Natural killer cell (primary cell): ENCODE data around the gene EPB41L4A. TPM values are rescaled to one million over a fixed set of nuclear protein-coding genes. Genes with fewer than 3 reads are reported as not detected.

Experiments used
- ATAC-seq, 3 donors: fragments of 150-1000 bp in 2 of 3; fragments of 200-7000 bp in 1 of 3; cut with Tn5 transposase; 1 replicate in 1 of 3; 2 replicates in 2 of 3; pipeline ENCODE4 v1.10.0; 2021; ENCODE audit warnings: mild to moderate bottlenecking in 2 of 3, moderate library complexity in 2 of 3
- DNase-seq, 2 donors: peaks; one replicate each; pipeline versions ENCODE4 v3.0.0 to v3.0.0-alpha.2; 2013 to 2021; ENCODE audit warnings: mixed read lengths in 1 of 2
- H3K27ac ChIP-seq: one replicate; pipeline ENCODE4 v1.5.1; 2013; ENCODE audit warnings: mild to moderate bottlenecking, low read length
- H3K27me3 ChIP-seq: one replicate; pipeline ENCODE4 v1.6.1; 2013; ENCODE audit warnings: low read length; ENCODE audit not compliant: control insufficient read depth, insufficient read depth
- H3K36me3 ChIP-seq: one replicate; pipeline ENCODE4 v1.6.1; 2013; ENCODE audit warnings: low read length; ENCODE audit not compliant: control insufficient read depth, insufficient read depth
- H3K4me1 ChIP-seq: one replicate; pipeline ENCODE4 v1.6.1; 2013; ENCODE audit warnings: low read length; ENCODE audit not compliant: control insufficient read depth, insufficient read depth
- H3K4me3 ChIP-seq: one replicate; pipeline ENCODE4 v1.5.1; 2013; ENCODE audit warnings: low read length
- H3K9me3 ChIP-seq: one replicate; pipeline ENCODE4 v1.6.1; 2013; ENCODE audit warnings: low read length; ENCODE audit not compliant: control insufficient read depth, insufficient read depth
- H3K27ac Mint-ChIP-seq, 2 donors: one replicate each; pipeline ENCODE4 v1.8.0; 2022; ENCODE audit warnings: mild to moderate bottlenecking in 2 of 2, mixed read lengths in 2 of 2, moderate library complexity in 1 of 2
- H3K27me3 Mint-ChIP-seq, 2 donors: one replicate each; pipeline ENCODE4 v1.8.0; 2022; ENCODE audit warnings: low read depth in 2 of 2, mixed read lengths in 2 of 2
- H3K36me3 Mint-ChIP-seq: one replicate; pipeline ENCODE4 v1.8.0; 2022; ENCODE audit warnings: mixed read lengths
- H3K4me1 Mint-ChIP-seq, 2 donors: one replicate each; pipeline ENCODE4 v1.8.0; 2022; ENCODE audit warnings: mixed read lengths in 2 of 2
- H3K4me3 Mint-ChIP-seq: one replicate; pipeline ENCODE4 v1.8.0; 2022; ENCODE audit warnings: mild to moderate bottlenecking, moderate library complexity, mixed read lengths
- H3K9me3 Mint-ChIP-seq, 2 donors: one replicate each; pipeline ENCODE4 v1.8.0; 2022; ENCODE audit warnings: mixed read lengths in 2 of 2
- CTCF ChIP-seq: fragments of 200-600 bp; IDR thresholded peaks from one replicate; pipeline ENCODE4 v1.8.0; 2022; ENCODE audit warnings: antibody characterized with exemption
- WGBS: methylation state at CpG from one replicate; pipeline ENCODE4 v1.1.7; 2013; ENCODE audit warnings: missing lambda C conversion rate; ENCODE audit not compliant: insufficient coverage; 5-methylcytosine and 5-hydroxymethylcytosine counted together
- intact Hi-C: fragments of 100-400 bp; cut with micrococcal nuclease; formaldehyde crosslinking; loops from one replicate; pipeline ENCODE4 v1.14.2; 2022
- total RNA-seq, 4 donors: library from RNA; stranded (reverse); fragments of 120-200 nt in 1 of 4; gene quantifications; one replicate each; pipeline versions ENCODE4 v1.2.3 to v1.2.4, GENCODE V29; 2013 to 2022

The EPB41L4A gene
- total RNA-seq, 3 donors from 2014 or later (not counting 1 experiment from before 2014, with no cell fraction given): 21.9 to 30.4 (median 22.1) TPM

GRCh38 chr5:112312295-112313275 is 106.5 kb downstream of the EPB41L4A start:
- no peak for DNase-seq
- intact Hi-C loops: no loop called here
- no peak for TF ChIP-seq CTCF
- no peak overlapping the region for H3K4me3 Mint-ChIP-seq
- H3K27ac Mint-ChIP-seq: no peak overlapping the region
- no peaks in the 10 kb centered on the region for H3K27me3 Mint-ChIP-seq
- 82% methylated on average over 4 of the region's 4 CpGs for WGBS
- no peaks in the 10 kb centered on the region for H3K9me3 Mint-ChIP-seq
- no peaks in the 10 kb centered on the region for H3K36me3 Mint-ChIP-seq
- no peaks in the 10 kb centered on the region for H3K4me1 Mint-ChIP-seq
- ATAC-seq: no peak
- no peaks in the 10 kb centered on the region for H3K9me3 ChIP-seq
- no peak overlapping the region for H3K27ac ChIP-seq
- no peaks in the 10 kb centered on the region for H3K27me3 ChIP-seq
- no peaks in the 10 kb centered on the region for H3K36me3 ChIP-seq
- no peak overlapping the region for H3K4me3 ChIP-seq
- no peaks in the 10 kb centered on the region for H3K4me1 ChIP-seq

- H3K27me3 ChIP-seq: no peaks in the 10 kb centered on the region
- H3K36me3 ChIP-seq: no peaks in the 10 kb centered on the region
- Mint-ChIP-seq H3K36me3 (no peaks in the 10 kb centered on the region), H3K9me3 (no peaks in the 10 kb centered on the region), H3K27me3 (no peaks in the 10 kb centered on the region), H3K4me3 (no peak overlapping the region), H3K4me1 (no peaks in the 10 kb centered on the region), H3K27ac (no peak overlapping the region)
- H3K4me3 ChIP-seq: no peak overlapping the region
- 93% methylated on average over 1 of the region's 1 CpG for WGBS
- no peaks in the 10 kb centered on the region for H3K4me1 ChIP-seq
- intact Hi-C loops: no loop called here
- no peak overlapping the region for H3K27ac ChIP-seq
- DNase-seq: no peak
- no peak for ATAC-seq
- no peaks in the 10 kb centered on the region for H3K9me3 ChIP-seq
- no peak for TF ChIP-seq CTCF
Observed at GRCh38 chr5:112310746-112311145, 108.3 kb downstream of the EPB41L4A start.

GRCh38 chr5:112308608-112309007 is 110.5 kb downstream of the EPB41L4A start:
- Histone ChIP-seq H3K4me3 (no peak overlapping the region), H3K36me3 (no peaks in the 10 kb centered on the region), H3K27ac (no peak overlapping the region), H3K9me3 (no peaks in the 10 kb centered on the region), H3K27me3 (no peaks in the 10 kb centered on the region), H3K4me1 (no peaks in the 10 kb centered on the region)
- no peak for ATAC-seq
- Mint-ChIP-seq H3K27ac (no peak overlapping the region), H3K36me3 (no peaks in the 10 kb centered on the region), H3K27me3 (no peaks in the 10 kb centered on the region), H3K4me1 (peaks cover 0 to 3% of the 10 kb centered on the region in 2 donors), H3K9me3 (no peaks in the 10 kb centered on the region), H3K4me3 (no peak overlapping the region)
- no peak for TF ChIP-seq CTCF
- intact Hi-C loops: no loop called here
- WGBS: no CpG with 5 or more reads among the region's 1 CpG
- DNase-seq: no peak
